HepG2 (cell line): ENCODE measurements around the gene NMT2. TPM values are rescaled to one million over a fixed set of nuclear protein-coding genes. Genes with fewer than 3 reads are reported as not detected.

Experiments
- E2F1 ChIP-seq: sonication (generic); formaldehyde crosslinking; IDR thresholded peaks from 2 replicates; pipeline ENCODE4 v1.5.0; 2020; ENCODE audit warnings: missing genetic modification reagents
- GPN1 ChIP-seq: sonication (generic); formaldehyde crosslinking; IDR thresholded peaks from 2 replicates; pipeline ENCODE4 v1.5.1; 2020; ENCODE audit warnings: missing genetic modification reagents, borderline replicate concordance
- GZF1 ChIP-seq: sonication (generic); formaldehyde crosslinking; IDR thresholded peaks from 2 replicates; pipeline ENCODE4 v1.5.1; 2020; ENCODE audit warnings: mild to moderate bottlenecking, missing genetic modification reagents
- HDAC1 ChIP-seq: sonication (generic); formaldehyde crosslinking; IDR thresholded peaks from 2 replicates; pipeline ENCODE4 v1.5.1; 2020; ENCODE audit warnings: mild to moderate bottlenecking, missing genetic modification reagents
- MAFG ChIP-seq: sonication (generic); formaldehyde crosslinking; IDR thresholded peaks from 2 replicates; pipeline ENCODE4 v1.5.1; 2020; ENCODE audit warnings: mild to moderate bottlenecking, missing genetic modification reagents
- NR2F1 ChIP-seq, 2 experiments: fragments of 450-650 bp in 1 of 2; formaldehyde crosslinking in 1 of 2; IDR thresholded peaks; 2 replicates each; pipeline versions ENCODE4 v1.5.0 to v1.6.1; 2016 to 2020; ENCODE audit warnings: mild to moderate bottlenecking in 1 of 2, missing compliant biosample characterization in 1 of 2, missing genetic modification reagents in 1 of 2, moderate library complexity in 1 of 2
- RFX1 ChIP-seq: fragments of 450-650 bp; IDR thresholded peaks from 2 replicates; pipeline ENCODE4 v1.6.1; 2017
- TERF1 ChIP-seq: sonication (generic); formaldehyde crosslinking; IDR thresholded peaks from 2 replicates; pipeline ENCODE4 v1.8.0; 2022; ENCODE audit warnings: mild to moderate bottlenecking, missing genetic modification reagents, moderate library complexity
- ZNF512 ChIP-seq: sonication (generic); formaldehyde crosslinking; IDR thresholded peaks from 2 replicates; pipeline ENCODE4 v1.4.0; 2020; ENCODE audit warnings: mild to moderate bottlenecking, missing genetic modification reagents
- polyA plus RNA-seq, 8 experiments: library from polyadenylated mRNA; depleted of rRNA in 3 of 8; stranded (reverse) in 7 of 8; unstranded in 1 of 8; fragments of >200 nt; fragmentation: Illumina TruSeq in 4 of 8; extraction: Trizol in 4 of 8; gene quantifications; 2 replicates each; pipeline versions ENCODE4 v1.2.1 to v1.2.3, GENCODE V29; 2011 to 2016; ENCODE audit warnings: low read depth in 4 of 8, missing spikeins in 1 of 8, mixed read lengths in 1 of 8; ENCODE audit not compliant: insufficient read depth in 1 of 8
- total RNA-seq, 5 experiments: library from RNA; depleted of rRNA; stranded (reverse); fragments of >200 nt; fragmentation: Illumina TruSeq; extraction: Trizol; gene quantifications; 2 replicates each; pipeline ENCODE4 v1.2.3, GENCODE V29; 2016; ENCODE audit warnings: low read depth in 1 of 5
- TF ChIP-seq, protein P1 (sequence below): sonication (generic); formaldehyde crosslinking; IDR thresholded peaks from 2 replicates; pipeline ENCODE4 v1.4.0; 2020; ENCODE audit warnings: missing genetic modification reagents
- TF ChIP-seq, protein P2 (sequence below): sonication (generic); formaldehyde crosslinking; IDR thresholded peaks from 2 replicates; pipeline ENCODE4 v1.5.1; 2020; ENCODE audit warnings: mild to moderate bottlenecking, missing genetic modification reagents, borderline replicate concordance
- TF ChIP-seq, protein P3 (sequence below): sonication (generic); formaldehyde crosslinking; IDR thresholded peaks from 2 replicates; pipeline ENCODE4 v1.8.0; 2022; ENCODE audit warnings: missing genetic modification reagents, low read depth, mild to moderate bottlenecking, borderline replicate concordance
- TF ChIP-seq, protein P4 (sequence below), 2 experiments: sonication (generic) in 1 of 2; formaldehyde crosslinking in 1 of 2; IDR thresholded peaks; 2 replicates each; pipeline versions ENCODE4 v1.6.1 to v1.9.0; 2014 to 2022; ENCODE audit warnings: antibody characterized with exemption in 1 of 2, borderline replicate concordance in 1 of 2, inconsistent platforms in 1 of 2, low read depth in 1 of 2, missing genetic modification reagents in 1 of 2

The NMT2 gene
- total and polyA plus RNA-seq, 2 of the 13 experiments (the other 11 are each of a cell fraction or from before 2014, with no cell fraction given) = 10.1 to 23.8 TPM

DNA sequence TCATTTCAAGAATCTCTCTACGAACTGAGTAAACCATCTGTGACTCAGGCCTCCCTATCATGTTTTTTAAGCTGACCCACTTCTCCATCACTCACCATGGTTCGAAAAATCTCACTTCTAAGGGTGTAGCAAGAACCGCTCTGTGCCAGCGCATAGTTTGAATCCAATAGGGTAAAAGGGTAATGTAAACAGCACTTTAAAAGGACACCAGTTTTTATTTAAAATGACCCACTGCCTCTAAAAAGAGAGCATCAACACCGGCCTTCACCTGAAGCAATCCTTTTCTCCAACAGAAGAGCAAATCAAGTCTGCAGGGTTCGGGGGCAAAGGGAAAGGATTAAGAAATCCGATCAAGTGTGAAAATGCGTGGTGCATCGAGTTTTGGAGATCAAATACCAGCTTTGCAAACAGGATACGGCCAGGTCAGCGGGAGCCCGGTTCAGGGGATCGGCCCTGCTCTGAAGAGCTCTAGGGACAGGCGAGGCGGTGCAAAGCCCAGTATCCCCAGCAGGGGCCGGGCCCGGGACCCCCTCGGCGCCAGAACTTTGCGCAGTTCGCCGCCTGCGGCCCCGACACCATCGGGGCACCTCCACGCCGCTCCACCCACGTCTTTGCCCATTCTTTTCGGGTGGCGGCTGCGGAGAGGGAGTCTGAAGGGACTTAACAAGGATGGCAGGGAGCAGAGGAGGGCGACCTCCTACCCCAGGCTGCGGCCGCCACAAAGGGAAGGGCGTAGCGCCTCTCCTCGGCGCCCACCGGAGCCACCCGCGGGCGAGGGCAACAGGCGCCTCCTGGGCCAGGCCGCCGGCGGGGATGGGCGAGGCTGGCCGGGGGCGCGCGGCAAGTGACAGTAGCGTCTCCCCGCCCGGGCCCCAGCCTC lies 842 bp downstream of the NMT2 start (continued):
- TF ChIP-seq, protein P1, sequence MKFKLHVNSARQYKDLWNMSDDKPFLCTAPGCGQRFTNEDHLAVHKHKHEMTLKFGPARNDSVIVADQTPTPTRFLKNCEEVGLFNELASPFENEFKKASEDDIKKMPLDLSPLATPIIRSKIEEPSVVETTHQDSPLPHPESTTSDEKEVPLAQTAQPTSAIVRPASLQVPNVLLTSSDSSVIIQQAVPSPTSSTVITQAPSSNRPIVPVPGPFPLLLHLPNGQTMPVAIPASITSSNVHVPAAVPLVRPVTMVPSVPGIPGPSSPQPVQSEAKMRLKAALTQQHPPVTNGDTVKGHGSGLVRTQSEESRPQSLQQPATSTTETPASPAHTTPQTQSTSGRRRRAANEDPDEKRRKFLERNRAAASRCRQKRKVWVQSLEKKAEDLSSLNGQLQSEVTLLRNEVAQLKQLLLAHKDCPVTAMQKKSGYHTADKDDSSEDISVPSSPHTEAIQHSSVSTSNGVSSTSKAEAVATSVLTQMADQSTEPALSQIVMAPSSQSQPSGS (CRISPR knock-in tag) = no peak
- TF ChIP-seq NR2F1 (CRISPR knock-in tag; IDR thresholded peaks at IDR 0.05) (no peak), GPN1 (no peak), RFX1 (no peak), E2F1 (CRISPR knock-in tag) (no peak), HDAC1 (CRISPR knock-in tag) (no peak; the same call in 1 of the 2 replicates), ZNF512 (CRISPR knock-in tag) (no peak), GZF1 (CRISPR knock-in tag) (no peak), TERF1 (CRISPR knock-in tag) (no peak), MAFG (CRISPR knock-in tag) (no peak)
- TF ChIP-seq, protein P2, sequence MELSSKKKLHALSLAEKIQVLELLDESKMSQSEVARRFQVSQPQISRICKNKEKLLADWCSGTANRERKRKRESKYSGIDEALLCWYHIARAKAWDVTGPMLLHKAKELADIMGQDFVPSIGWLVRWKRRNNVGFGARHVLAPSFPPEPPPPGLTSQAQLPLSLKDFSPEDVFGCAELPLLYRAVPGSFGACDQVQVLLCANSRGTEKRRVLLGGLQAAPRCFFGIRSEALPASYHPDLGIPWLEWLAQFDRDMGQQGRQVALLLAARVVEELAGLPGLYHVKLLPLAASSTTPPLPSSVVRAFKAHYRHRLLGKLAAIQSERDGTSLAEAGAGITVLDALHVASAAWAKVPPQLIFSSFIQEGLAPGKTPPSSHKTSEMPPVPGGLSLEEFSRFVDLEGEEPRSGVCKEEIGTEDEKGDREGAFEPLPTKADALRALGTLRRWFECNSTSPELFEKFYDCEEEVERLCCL (CRISPR knock-in tag) = no peak
- TF ChIP-seq, protein P3, sequence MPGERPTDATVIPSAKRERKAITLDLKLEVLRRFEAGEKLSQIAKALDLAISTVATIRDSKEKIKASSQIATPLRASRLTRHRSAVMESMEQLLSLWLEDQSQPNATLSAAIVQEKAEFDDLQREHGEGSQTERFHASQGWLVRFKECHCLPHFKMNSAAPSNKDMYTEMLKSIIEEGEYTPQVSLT (CRISPR knock-in tag) = no peak
- TF ChIP-seq, protein P4, sequence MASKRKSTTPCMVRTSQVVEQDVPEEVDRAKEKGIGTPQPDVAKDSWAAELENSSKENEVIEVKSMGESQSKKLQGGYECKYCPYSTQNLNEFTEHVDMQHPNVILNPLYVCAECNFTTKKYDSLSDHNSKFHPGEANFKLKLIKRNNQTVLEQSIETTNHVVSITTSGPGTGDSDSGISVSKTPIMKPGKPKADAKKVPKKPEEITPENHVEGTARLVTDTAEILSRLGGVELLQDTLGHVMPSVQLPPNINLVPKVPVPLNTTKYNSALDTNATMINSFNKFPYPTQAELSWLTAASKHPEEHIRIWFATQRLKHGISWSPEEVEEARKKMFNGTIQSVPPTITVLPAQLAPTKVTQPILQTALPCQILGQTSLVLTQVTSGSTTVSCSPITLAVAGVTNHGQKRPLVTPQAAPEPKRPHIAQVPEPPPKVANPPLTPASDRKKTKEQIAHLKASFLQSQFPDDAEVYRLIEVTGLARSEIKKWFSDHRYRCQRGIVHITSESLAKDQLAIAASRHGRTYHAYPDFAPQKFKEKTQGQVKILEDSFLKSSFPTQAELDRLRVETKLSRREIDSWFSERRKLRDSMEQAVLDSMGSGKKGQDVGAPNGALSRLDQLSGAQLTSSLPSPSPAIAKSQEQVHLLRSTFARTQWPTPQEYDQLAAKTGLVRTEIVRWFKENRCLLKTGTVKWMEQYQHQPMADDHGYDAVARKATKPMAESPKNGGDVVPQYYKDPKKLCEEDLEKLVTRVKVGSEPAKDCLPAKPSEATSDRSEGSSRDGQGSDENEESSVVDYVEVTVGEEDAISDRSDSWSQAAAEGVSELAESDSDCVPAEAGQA (IDR thresholded peaks at IDR 0.05; ENCODE audit: low read depth) = no peak
- TF ChIP-seq, protein P4 (CRISPR knock-in tag; IDR thresholded peaks at IDR 0.05; ENCODE audit: borderline replicate concordance) = no peak
